C4-2B (cell line): Measurements from ENCODE around the gene SOBP.

Experiments
- H3K27ac ChIP-seq: fragments of 450-650 bp; 2 replicates; pipeline ENCODE4 v1.5.1; 2017
- ZFX ChIP-seq: fragments of 450-650 bp; IDR thresholded peaks from 2 replicates; pipeline ENCODE4 v1.6.1; 2017
- TF ChIP-seq, protein P1 (sequence below): fragments of 450-650 bp; conservative IDR thresholded peaks from 2 replicates; pipeline ENCODE4 v1.5.1; 2017; ENCODE audit warnings: mild to moderate bottlenecking

The SOBP gene

DNA sequence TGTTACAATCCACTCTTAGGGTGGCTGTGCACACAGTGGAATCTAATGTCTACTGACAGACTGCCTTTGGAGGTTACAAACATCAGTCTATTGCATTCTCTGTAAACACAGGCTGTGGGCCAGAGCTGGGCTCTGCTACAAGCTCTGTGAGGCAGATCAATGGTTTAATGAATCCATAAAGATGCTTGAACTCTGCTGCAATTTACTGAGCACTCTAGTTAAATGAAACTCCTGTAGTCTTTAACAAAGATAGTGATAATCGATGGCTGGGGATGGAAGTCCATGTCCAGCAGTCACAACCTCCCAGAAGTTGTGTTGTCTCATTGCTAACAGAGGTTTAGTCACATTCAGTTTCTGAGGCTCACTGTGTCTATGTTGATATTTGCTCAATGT, 50.5 kb downstream of the SOBP start:
- H3K27ac ChIP-seq, result no peak overlapping the region
- TF ChIP-seq ZFX, result no peak
- TF ChIP-seq, protein P1, sequence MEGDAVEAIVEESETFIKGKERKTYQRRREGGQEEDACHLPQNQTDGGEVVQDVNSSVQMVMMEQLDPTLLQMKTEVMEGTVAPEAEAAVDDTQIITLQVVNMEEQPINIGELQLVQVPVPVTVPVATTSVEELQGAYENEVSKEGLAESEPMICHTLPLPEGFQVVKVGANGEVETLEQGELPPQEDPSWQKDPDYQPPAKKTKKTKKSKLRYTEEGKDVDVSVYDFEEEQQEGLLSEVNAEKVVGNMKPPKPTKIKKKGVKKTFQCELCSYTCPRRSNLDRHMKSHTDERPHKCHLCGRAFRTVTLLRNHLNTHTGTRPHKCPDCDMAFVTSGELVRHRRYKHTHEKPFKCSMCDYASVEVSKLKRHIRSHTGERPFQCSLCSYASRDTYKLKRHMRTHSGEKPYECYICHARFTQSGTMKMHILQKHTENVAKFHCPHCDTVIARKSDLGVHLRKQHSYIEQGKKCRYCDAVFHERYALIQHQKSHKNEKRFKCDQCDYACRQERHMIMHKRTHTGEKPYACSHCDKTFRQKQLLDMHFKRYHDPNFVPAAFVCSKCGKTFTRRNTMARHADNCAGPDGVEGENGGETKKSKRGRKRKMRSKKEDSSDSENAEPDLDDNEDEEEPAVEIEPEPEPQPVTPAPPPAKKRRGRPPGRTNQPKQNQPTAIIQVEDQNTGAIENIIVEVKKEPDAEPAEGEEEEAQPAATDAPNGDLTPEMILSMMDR, result no peak

DNA sequence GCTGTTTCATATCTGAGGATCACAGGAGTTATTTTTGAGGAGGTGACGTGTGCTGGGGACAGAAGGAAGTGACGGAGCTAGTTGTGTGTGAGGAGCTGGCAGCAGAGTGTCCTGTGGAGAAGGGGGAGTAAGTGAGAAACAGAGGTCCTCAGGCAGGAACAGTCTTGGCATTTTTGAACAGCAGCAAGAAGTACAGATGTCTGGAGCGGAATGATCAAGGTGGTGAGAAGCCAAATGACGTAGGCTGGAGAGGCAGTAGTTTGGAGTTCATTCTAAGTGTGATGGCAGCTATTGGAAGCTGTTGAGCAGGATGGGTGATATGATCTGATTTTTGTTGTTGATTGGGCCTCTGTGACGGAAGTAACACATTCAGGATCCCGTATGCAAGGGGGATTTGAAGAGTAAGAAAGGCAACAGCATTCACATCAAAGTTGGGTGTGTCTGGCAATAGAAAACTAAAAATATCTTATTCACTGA, 52.3 kb downstream of the SOBP start:
- no peak overlapping the region for H3K27ac ChIP-seq

DNA sequence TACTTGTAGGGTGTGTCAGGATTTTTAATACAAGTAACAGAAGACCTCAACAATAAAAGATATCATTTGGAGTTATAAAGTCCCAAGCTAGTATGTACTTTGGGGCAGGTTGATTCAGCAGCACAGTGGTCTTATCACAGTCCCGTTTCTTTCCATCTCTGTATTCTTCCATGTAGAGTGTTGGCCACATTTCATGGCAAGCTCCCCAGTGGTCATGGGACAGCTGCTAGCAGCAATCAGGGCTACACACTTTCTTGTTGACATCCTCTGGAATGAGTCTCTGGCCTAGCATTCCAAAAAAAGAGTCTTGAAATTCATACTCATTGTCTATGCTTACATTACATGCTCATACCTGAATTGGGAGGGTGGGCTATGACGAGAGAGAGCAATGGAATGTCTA, 53.2 kb downstream of the SOBP start:
- H3K27ac ChIP-seq, result no peak overlapping the region

More for the DNA sequence above, 52.3 kb downstream of the SOBP start:
- no peak for TF ChIP-seq ZFX
- TF ChIP-seq, protein P1, result no peak

DNA sequence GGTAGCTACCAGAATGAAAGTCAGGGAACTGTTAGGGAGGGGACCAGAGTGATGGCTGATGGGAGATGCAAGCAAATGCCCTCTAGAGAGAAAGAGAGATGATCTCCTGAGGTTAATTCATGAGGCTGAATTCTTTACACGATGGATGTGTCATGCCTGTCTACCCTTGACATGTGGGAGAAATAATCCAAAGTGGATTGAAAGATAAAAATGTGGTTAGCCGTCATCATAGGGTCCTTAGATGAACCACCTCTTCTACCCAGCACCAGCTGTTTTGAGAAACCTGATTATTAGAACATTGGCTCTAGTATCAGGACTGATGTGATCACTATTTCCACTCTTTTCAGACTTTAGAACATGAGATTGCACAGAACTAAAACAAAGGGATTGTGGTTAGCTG, 53.6 kb downstream of the SOBP start:
- no peak overlapping the region for H3K27ac ChIP-seq
- TF ChIP-seq ZFX, result no peak
- TF ChIP-seq, protein P1, result no peak

More for the DNA sequence above, 53.2 kb downstream of the SOBP start:
- TF ChIP-seq, protein P1, result no peak
- TF ChIP-seq ZFX, result no peak

DNA sequence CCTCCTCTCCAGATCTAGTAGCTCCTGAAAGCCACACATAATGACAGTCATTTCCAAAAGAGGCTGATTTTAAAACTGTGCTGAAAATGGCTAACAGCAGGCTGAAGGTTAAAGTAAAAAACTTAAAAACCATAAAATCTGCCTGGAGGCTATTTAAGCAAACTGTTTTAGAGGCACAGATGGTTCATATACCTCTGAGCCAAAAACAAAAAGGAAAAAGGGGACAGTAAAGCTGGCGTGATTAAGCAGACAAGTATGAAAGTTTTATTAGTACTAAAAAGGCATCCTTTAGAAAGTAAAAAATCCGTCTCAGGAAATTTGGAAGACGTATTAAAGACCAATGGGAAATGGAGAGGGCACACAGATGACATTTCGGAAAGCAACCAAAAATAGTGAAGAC, 55.8 kb downstream of the SOBP start:
- no peak overlapping the region for H3K27ac ChIP-seq

DNA sequence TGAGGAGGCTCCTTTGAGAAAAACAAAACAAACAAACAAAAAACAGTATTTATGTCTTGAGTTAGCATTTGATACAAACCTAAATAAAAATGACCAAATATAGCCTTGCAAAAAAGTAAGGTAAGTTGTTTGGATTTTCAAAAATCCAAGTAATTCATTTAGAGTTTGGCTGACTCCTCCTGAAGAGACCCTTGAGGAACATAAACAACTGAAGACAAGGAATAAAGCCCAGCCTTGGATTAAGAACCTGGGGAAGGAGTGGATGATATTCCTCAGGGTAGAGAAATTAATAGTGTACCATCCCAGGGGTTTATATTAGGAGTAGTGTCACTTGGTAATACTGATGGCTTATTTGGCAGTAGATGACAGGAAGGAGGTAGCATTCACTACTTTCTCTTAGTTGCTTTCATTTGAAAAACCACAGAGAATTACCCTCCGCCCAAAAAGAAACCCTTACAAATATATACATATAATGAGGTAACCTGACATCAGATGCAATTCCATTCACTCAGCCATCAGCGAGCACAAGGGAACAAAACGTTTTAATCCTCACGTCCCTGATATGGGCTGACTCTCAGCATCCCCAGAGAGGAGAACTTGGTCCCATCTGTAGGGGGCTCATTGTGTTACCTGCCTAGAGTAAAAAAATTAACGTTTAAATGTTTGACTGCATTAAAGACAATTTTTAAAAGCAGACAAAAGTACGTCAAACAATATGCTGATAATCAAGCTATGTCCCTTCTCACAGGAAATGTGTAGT, 57.0 kb downstream of the SOBP start:
- TF ChIP-seq, protein P1, result no peak
- TF ChIP-seq ZFX, result no peak
- H3K27ac ChIP-seq, result no peak overlapping the region

More for the DNA sequence above, 55.8 kb downstream of the SOBP start:
- TF ChIP-seq, protein P1, result no peak
- TF ChIP-seq ZFX, result no peak

DNA sequence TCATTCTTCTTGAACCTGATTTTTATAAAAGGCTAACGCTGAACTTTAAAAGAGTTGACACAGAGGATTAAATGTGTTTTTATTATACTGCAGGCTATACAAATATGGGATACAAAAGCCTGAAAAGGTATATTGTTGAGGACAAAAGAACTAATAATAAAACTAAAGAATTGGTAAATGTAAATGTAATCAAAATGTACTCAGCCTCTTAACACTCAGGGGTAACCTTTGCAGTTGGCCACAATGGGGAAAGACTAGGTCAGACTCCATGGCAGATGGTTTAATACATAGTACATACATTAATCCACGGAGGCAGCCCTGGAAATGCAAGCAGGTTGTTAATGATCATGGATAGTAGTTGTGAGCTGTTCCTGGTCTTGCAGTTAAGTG, 57.5 kb downstream of the SOBP start:
- no peak overlapping the region for H3K27ac ChIP-seq
- TF ChIP-seq ZFX, result no peak
- TF ChIP-seq, protein P1, result no peak
